Adipose tissue (tissue), 3 donors: ENCODE data around the gene NELFE. TPM values are rescaled to one million over a fixed set of nuclear protein-coding genes. Genes with fewer than 3 reads are reported as not detected.
"Not testable (repeated sequence)": the region's sequence is repeated elsewhere in the genome, so short reads cannot be mapped to it uniquely, and the experiment has no call there.

Experiments
- H3K27ac ChIP-seq: one replicate; pipeline ENCODE4 v1.5.1; 2013; ENCODE audit warnings: low read depth, low read length
- WGBS, 3 donors: extraction: QIAGEN DNeasy Blood & Tissue Kit; methylation state at CpG; one replicate each; pipeline ENCODE4 v1.1.7; 2013; 5-methylcytosine and 5-hydroxymethylcytosine counted together
- polyA plus RNA-seq, 3 donors: library from polyadenylated mRNA; stranded (reverse); fragments of 200-250 nt; gene quantifications; one replicate each; pipeline ENCODE4 v1.2.3, GENCODE V29; 2013
- donor health status: healthy with polysubstance abuse.
- donor health status: Bipolar disorder and iron deficiency.
- donor health status: healthy.

Gene NELFE
- polyA plus RNA-seq, 3 donors, result 38.8 to 60.8 (median 53.2) TPM

GRCh38 chr6:31932137-31932536, 26.6 kb downstream of the NELFE start:
- WGBS, 3 donors, result 93 to 100% (median 97%) methylated on average over 1 to 32 of the region's 32 CpGs
- H3K27ac ChIP-seq, result not testable (repeated sequence)

- no peak overlapping the region for H3K27ac ChIP-seq
- 86 to 94% (median 88%) methylated on average over 1 of the region's 1 CpG for WGBS, 3 donors
Measured at GRCh38 chr6:31930962-31931361, 27.8 kb downstream of the NELFE start.

DNA sequence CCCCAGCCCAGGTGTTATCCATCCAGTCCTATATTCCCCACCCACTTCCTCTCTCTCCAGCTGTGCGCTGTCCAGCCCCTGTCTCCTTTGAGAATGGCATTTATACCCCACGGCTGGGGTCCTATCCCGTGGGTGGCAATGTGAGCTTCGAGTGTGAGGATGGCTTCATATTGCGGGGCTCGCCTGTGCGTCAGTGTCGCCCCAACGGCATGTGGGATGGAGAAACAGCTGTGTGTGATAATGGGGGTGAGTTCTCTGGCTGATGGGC, 30.2 kb downstream of the NELFE start:
- no peak overlapping the region for H3K27ac ChIP-seq
- 75 to 77% (median 75%) methylated on average over 9 of the region's 9 CpGs for WGBS, 3 donors

DNA sequence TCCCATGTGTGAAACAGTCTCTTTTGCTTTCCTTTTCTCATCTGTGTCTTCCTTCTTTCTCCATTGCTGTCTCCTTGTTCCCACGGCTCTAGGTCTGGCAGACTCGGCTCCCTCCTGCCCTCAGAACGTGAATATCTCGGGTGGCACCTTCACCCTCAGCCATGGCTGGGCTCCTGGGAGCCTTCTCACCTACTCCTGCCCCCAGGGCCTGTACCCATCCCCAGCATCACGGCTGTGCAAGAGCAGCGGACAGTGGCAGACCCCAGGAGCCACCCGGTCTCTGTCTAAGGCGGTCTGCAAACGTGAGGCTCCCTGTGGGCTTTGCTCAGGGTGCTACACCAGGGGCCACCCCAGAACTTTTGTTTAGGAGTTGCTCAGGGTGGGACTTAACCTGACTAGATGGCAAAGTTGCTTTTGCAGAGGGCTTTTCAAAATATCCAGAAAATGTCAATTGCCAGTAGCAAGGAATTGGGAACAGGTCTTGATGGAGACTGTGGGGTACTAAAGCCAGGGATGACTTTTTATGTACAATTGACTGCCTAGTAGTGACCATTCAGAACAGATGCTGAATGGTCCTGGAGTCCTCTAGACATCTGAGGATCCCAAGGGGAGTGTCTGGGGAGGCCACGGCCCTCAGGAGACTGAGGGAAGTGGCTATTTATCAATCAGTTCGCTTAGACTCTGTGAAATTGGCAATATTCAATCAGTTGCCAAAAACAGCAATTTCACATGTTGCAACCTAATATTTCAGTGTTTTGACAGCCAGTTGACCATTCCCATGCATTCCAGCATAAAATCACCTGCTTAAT, 30.7 kb downstream of the NELFE start:
- no peak overlapping the region for H3K27ac ChIP-seq

DNA sequence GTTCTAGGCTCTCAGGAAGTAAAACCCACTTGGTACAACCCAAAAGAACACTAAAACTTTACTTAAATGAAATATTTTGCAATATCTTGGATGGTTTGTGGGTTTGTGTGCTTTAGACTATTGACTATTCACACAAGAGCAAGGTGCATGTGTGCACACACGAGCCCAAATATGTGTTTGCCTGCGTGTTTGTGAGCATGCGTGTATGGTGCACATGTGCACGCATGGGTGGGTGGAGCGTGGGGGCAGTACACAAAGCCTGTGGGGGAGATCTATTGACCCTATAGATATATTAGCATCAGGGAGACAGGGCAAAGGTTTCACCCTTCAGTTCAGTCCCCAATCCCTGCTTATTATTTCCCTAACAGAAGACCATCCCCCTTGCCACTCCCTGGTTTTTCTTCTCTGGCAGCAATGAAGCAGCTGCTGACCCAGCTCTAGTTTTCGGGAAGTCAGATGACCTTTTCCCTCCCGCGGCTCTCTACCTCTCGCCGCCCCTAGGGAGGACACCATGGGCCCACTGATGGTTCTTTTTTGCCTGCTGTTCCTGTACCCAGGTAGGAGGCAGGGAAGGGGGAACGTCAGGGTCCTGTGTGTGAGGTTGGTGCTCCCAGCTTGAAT, 31.4 kb downstream of the NELFE start, which contains the start of gene C2:
TSS of gene C2 (plus strand) at position 476 of the 621 bp plus-strand sequence. CDS start at position 512, 36 bp downstream.
- WGBS, 3 donors, result 58 to 60% (median 60%) methylated on average over 11 of the region's 11 CpGs
- no peak within 1 kb of the TSS for H3K27ac ChIP-seq

More for the DNA sequence above, 30.7 kb downstream of the NELFE start:
- WGBS, 3 donors, result 71 to 78% (median 72%) methylated on average over 11 of the region's 11 CpGs

DNA sequence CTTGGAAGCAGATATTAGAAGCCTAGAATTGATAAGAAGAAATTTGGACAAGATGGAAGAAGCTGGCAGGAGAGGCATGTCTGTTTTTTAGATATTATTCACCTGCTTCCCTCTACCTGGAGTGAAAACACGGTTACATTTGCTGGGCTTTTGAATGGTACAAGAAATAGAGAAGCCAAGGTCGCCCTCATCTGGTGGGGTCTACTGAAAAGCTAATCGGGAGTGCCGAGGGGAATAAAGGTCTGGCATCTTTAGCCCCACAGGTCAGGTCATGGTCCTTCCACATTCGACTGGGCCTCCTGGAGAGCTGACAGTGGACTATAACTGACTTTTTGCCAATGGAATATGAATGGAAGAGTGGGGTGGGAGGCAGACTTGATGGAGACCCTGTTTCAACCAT, 35.8 kb downstream of the NELFE start:
- no peak overlapping the region for H3K27ac ChIP-seq
- 11 to 16% (median 14%) methylated on average over 5 of the region's 5 CpGs for WGBS, 3 donors

DNA sequence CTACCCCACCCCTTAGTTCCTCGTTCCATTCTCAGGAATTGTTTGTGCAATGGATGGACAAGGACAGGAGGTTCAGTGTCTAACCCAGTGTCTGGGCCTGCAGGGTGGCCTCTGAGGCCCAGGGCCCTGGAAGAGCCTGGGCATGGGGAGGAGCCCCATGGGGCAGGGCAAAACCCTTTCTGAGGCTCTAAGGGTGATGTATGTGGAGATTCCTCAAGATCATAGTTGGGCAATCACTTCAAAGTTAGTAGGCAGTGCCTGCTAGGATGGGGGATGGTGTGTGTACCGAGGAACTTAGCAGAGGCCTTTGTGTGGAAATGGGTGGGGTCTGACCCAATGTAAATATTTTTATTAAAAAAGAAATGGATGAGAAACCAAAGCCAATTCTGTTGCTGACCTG, 38.0 kb downstream of the NELFE start:
- no peak overlapping the region for H3K27ac ChIP-seq

GRCh38 chr6:31919624-31920303, 39.0 kb downstream of the NELFE start:
- WGBS, 3 donors, result 77 to 83% (median 78%) methylated on average over 6 of the region's 6 CpGs
- H3K27ac ChIP-seq, result no peak overlapping the region

More for the DNA sequence above, 38.0 kb downstream of the NELFE start:
- WGBS, 3 donors, result 43 to 79% (median 60%) methylated on average over 2 of the region's 2 CpGs

DNA sequence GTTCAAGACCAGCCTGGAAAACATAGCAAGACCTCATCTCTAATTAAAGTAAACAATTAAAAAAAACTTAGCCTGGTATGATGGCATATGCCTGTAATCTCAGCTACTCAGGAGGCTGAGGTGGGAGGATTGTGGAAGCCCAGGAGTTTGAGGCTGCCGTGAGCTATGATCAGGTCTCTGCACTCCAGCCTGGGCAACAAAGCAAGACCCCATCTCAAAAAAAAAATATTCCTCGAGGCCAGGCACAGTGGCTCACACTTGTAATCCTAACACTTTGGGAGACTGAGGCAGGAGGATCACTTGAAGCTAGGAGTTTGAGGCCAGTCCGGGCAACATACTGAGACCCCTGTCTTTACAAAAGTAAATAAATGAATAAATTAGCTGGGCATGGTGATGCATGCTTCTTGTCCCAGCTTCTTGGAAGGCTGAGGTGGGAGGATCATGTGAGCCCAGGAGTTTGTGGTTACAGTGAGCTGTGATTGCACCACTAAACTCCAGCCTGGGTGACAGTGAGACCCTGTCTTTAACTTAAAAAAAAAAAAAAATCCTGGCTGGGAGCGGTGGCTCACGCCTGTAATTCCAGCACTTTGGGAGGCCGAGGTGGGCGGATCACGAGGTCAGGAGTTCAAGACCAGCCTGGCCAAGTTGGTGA, 40.6 kb downstream of the NELFE start:
- H3K27ac ChIP-seq, result no peak overlapping the region
- WGBS, 3 donors, result 65 to 85% (median 83%) methylated on average over 8 of the region's 8 CpGs

DNA sequence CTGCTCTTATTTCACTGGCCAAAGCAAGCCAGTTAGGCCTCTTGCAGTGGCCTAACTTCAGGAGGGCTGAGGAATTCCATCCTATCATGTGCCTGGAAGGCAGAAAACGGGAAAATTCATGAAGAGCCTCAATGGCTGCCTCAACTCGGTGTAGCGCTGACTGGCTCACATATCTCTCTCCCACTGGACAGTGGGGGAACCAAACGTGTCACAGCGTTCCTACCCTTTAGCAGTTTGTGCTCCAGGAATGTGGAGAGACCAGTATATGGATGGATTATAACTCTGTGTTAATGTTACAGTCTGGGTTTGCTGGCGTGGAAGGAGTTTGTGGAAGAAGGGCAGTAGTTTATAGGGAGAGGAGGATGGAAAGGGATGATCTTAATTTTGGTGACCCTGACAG, 43.0 kb downstream of the NELFE start:
- no peak overlapping the region for H3K27ac ChIP-seq
- 79 to 89% (median 88%) methylated on average over 6 of the region's 6 CpGs for WGBS, 3 donors

- H3K27ac ChIP-seq, result no peak overlapping the region
Measured at GRCh38 chr6:31915351-31915750, 43.4 kb downstream of the NELFE start.

DNA sequence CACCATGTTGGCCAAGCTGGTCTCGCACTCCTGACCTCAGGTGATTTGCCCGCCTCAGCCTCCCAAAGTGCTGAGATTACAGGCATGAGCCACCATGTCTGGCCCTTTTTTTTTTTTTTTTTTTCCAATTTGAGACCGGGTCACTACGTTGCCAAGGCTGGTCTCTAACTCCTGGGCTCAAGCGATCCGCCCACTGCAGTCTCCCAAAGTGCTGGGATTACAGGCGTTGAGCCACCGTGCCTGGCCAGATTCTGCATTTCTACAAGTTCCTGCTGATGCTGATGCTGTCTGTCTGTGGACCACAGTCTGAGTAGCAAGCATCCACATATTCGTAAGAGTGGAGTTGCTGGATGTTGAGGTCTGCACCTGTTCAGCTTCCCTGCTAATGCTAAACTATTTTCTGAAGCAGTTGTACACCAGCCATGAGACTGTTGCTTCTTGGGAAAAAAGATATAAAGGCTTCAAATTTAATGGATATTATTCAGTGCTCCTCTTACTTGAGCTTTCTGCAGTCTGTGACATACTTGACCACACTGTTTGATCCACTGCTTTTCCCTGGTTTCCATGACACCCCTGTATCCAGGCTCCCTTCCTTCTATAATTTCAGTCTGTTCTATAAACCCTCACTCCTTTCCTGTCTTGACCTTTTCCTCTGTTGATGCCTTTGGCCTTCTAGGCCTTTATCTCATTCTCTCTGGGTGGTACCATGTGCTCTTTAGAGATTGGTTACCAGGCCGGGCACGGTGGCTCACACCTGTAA, 46.8 kb downstream of the NELFE start:
- H3K27ac ChIP-seq, result no peak overlapping the region
- WGBS, 3 donors, result 66 to 78% (median 68%) methylated on average over 11 of the region's 11 CpGs

DNA sequence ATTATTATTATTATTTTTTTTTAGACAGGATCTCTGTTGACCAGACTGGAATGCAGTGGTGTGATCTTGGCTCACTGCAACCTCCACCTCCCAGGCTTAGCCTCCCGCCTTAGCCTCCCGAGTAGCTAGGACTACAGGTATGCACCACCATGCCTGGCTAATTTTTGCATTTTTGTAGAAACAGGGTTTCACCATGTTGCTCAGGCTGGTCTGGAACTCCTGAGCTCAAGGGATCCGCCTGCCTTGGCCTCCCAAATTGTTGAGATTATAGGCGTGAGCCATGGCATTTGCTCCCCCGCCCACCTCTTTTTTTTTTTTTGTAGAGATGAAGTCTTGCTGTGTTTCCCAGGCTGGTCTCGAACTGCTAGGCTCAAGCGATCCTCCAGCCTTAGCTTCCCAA, 49.5 kb downstream of the NELFE start:
- WGBS, 3 donors, result 69 to 85% (median 80%) methylated on average over 7 of the region's 7 CpGs
- not testable (repeated sequence) for H3K27ac ChIP-seq

GRCh38 chr6:31908791-31909190, 50.0 kb downstream of the NELFE start:
- H3K27ac ChIP-seq, result no peak overlapping the region
- 33 to 69% (median 53%) methylated on average over 4 of the region's 4 CpGs for WGBS, 3 donors

DNA sequence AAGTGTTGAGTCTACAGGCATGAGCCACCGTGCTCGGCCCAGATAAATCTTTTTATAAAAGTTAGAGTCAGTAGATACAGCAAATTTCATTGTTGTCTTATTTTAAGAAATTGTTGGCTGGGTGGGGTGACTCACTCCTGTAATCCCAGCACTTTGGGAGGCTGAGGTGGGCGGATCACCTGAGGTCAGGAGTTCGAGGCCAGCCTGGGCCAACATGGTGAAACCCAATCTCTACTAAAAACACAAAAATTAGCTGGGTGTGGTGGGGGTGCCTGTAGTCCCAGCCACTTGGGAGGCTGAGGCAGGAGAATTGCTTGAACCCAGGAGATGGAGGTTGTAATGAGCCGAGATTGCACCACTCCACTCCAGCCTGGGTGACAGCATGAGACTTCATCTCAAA, 50.5 kb downstream of the NELFE start:
- H3K27ac ChIP-seq, result not testable (repeated sequence)
- 72 to 90% (median 90%) methylated on average over 5 of the region's 5 CpGs for WGBS, 3 donors

DNA sequence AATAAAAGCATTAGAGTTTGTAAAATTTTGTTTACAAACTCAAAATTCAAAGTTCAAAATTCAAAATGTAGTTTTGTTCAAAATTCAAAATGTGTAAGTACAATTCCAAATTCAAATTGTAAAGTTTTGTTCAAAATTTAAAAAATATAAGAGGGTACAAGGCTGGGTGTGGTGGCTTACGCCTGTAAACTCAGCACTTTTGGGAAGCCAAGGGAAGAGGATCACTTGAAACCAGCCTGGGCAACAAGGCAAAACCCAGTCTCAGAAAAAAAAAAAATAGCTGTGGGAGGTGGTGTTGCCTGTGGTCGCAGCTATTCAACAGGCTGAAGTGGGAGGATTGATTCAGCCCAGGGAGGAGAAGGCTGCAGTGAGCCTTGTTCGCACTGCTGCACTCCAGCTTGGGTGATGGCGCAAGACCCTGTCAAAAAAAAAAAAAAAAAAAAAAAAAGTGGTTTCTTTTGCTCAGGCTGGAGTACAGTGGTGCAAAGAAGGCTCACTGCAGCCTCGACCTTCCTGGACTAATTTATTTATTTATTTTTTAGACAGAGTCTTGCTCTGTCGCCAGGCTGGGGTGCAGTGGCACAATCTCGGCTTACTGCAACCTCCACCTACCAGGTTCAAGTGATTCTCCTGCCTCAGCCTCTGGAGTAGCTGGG, 51.5 kb downstream of the NELFE start:
- no peak overlapping the region for H3K27ac ChIP-seq
- 32 to 43% (median 39%) methylated on average over 7 of the region's 7 CpGs for WGBS, 3 donors

- WGBS, 3 donors, result 74 to 80% (median 76%) methylated on average over 8 of the region's 8 CpGs
- H3K27ac ChIP-seq, result not testable (repeated sequence)
Measured at GRCh38 chr6:31906727-31907126, 52.0 kb downstream of the NELFE start.

GRCh38 chr6:31906122-31906521, 52.6 kb downstream of the NELFE start:
- 36 to 51% (median 40%) methylated on average over 4 of the region's 4 CpGs for WGBS, 3 donors
- H3K27ac ChIP-seq, result no peak overlapping the region
